Hematopoietic multipotent progenitor cell treated with erythropoietin and hydrocortisone succinate and interleukin-3 and kit ligand, for 8 days (in vitro differentiated cells): Measurements from ENCODE around the gene GNL3L.
A peak's percentile ranks its signal among the peaks of the same experiment; 100 is the strongest.
"Not testable (repeated sequence)": the region's sequence is repeated elsewhere in the genome, so short reads cannot be mapped to it uniquely, and the experiment has no call there.

ENCODE experiments used
- DNase-seq: peaks from one replicate; pipeline ENCODE4 v3.0.0-alpha.2; 2015

The GNL3L gene

GRCh38 chrX:54560411-54560810 lies 30.4 kb downstream of the GNL3L start:
- no peak for DNase-seq

DNA sequence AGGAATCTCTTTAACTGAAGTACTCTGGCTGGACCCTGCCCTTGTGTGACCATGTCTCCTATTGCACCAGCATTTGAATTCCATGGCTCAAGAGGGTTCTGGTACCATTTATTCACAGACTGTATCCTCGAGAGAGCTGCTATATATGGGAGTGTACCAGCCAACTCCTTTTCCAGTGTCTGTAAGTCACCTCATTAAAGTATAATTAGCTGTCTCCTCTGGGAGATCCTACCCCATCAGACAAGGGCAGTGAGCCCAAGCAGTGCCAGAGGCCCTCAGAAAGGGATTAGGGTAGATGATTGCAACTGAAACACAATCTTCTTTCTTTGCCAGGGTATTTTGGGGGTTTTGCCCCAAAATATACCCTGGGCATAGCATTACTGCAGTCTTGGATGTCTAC lies 31.6 kb downstream of the GNL3L start:
- DNase-seq = no peak

GRCh38 chrX:54564936-54565335 lies 34.9 kb downstream of the GNL3L start:
- DNase-seq = no peak

DNA sequence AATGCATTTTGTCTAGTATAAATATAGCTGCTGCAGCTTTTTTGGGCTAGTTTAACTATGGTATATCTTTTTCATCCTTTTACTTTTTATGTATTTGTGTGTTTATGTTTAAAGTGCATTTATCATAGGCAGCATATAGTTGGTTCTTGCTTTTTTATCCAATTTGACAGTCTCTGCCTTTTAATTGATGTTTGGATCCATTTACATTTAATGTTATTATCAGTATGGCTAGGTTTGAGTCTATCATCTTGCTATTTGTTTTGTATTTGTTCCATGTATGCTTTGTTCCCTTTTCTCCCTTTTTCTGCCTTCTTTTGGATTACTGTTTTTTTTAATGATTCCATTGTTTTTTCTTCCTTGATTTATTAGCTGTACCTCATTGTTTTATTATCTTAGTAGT lies 40.3 kb downstream of the GNL3L start:
- DNase-seq = no peak

GRCh38 chrX:54572641-54573040 lies 42.6 kb downstream of the GNL3L start:
- DNase-seq = not testable (repeated sequence)

GRCh38 chrX:54597728-54598127 lies 67.7 kb downstream of the GNL3L start:
- no peak for DNase-seq

GRCh38 chrX:54602563-54602962 lies 72.5 kb downstream of the GNL3L start:
- peak; percentile 2 for DNase-seq
